Body of pancreas (tissue), 4 donors: Measurements from ENCODE around the gene NUTM2G.
"Not testable (repeated sequence)": the region's sequence is repeated elsewhere in the genome, so short reads cannot be mapped to it uniquely, and the experiment has no call there.

Experiments used
- CTCF ChIP-seq, 7 experiments: fragments of 450-650 bp in 4 of 7; fragments of 200-600 bp in 3 of 7; sonication (generic) in 3 of 7; IDR thresholded peaks; one replicate each; pipeline ENCODE4 v1.5.1; 2016 to 2019; ENCODE audit warnings: antibody characterized with exemption in 7 of 7
- POLR2A ChIP-seq, 3 donors: fragments of 450-650 bp; IDR thresholded peaks; one replicate each; pipeline ENCODE4 v1.6.1; 2016; ENCODE audit warnings: antibody characterized with exemption in 3 of 3, mild to moderate bottlenecking in 2 of 3

DNA sequence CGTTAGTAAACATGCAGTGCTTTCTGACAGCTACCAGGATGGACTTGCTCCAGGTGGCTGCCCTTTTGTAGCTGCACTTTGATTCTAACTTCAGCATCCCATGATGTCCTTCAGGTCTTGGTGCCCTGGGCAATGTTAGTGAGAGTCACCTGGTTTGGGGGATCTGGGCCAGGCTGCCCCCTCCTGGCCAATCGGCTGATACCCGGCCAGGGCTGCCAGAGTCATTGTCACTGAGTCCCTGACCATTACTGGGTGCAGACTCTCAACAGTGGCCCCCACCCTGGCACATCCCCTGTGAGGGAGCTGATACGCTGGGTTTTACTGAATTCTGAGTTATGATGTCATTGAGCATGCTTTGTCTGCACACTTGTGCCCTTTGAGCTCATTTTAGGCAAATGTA lies 13.5 kb downstream of the NUTM2G start:
- TF ChIP-seq CTCF, POLR2A (IDR thresholded peaks at IDR 0.05): not testable (repeated sequence)
